Neural progenitor cell (in vitro differentiated cells): ENCODE measurements around the gene CD46.

Source experiments
- EZH2 ChIP-seq: fragments of 200-600 bp; sonication (generic); IDR thresholded peaks from 2 replicates; pipeline ENCODE4 v1.6.1; 2017; ENCODE audit warnings: antibody characterized with exemption, mild to moderate bottlenecking, moderate library complexity
- EZH2phosphoT487 ChIP-seq: fragments of 200-600 bp; sonication (generic); IDR thresholded peaks from 2 replicates; pipeline ENCODE4 v1.6.1; 2017; ENCODE audit warnings: antibody characterized with exemption
- TF ChIP-seq, protein P1 (sequence below): fragments of 200-600 bp; sonication (generic); IDR thresholded peaks from 2 replicates; pipeline ENCODE4 v1.5.1; 2017; ENCODE audit warnings: antibody characterized with exemption, mild to moderate bottlenecking

- TF ChIP-seq, protein P1, sequence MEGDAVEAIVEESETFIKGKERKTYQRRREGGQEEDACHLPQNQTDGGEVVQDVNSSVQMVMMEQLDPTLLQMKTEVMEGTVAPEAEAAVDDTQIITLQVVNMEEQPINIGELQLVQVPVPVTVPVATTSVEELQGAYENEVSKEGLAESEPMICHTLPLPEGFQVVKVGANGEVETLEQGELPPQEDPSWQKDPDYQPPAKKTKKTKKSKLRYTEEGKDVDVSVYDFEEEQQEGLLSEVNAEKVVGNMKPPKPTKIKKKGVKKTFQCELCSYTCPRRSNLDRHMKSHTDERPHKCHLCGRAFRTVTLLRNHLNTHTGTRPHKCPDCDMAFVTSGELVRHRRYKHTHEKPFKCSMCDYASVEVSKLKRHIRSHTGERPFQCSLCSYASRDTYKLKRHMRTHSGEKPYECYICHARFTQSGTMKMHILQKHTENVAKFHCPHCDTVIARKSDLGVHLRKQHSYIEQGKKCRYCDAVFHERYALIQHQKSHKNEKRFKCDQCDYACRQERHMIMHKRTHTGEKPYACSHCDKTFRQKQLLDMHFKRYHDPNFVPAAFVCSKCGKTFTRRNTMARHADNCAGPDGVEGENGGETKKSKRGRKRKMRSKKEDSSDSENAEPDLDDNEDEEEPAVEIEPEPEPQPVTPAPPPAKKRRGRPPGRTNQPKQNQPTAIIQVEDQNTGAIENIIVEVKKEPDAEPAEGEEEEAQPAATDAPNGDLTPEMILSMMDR: no peak
- no peak for TF ChIP-seq EZH2
- TF ChIP-seq EZH2phosphoT487: no peak
Observed at GRCh38 chr1:207789386-207789785, 37.5 kb downstream of the CD46 start.
